ENCODE measurements around the gene LIG3. TPM values are rescaled to one million over a fixed set of nuclear protein-coding genes. Genes with fewer than 3 reads are reported as not detected.

The LIG3 gene
- total and polyA plus RNA-seq, 2 experiments from 2014 or later: 16.4 to 119 TPM

DNA sequence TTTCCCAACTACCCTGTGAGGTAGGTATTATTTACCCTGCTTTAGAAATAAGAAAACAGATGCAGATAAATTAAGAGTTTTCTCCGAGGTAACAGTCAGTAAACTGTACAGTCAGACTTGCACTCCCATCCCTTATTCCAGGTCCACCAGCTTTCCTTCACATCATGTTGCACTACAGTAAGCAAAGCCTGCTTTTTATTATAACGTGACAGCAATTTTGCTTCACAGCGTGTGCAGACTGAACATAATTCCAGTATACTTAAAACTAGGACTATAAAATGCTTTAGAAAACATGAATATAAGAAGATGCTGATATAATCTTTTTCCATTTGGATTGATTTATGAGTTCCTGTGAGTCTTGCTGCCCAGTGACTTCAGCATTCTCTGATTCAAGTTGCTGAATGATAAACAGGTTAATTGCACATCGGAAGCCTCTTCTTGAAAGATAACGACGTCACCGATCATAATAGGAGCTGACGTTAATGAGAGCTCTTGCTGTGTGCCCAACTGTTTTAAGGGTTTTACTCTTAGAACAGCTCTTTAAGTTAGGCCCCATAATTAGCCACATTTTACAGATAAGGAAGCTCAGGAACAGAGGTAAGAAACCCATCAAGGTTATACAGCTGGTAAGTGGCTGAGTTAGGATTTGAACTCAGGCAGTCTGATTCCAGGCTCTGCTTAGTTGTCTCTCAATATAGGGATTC lies 1.4 kb downstream of the LIG3 start:
- H2AFZ ChIP-seq: no peak overlapping the region
- no peaks in the 10 kb centered on the region for H3K9me3 Mint-ChIP-seq
- peaks cover 9% of the 10 kb centered on the region for H3K27me3 Mint-ChIP-seq (ENCODE audit: insufficient read depth, low read depth, poor library complexity)
- peak overlapping the region; percentile 98 for H3K27ac Mint-ChIP-seq
- H3K4me3 Mint-ChIP-seq: peak overlapping the region; percentile 93
- peaks cover 20% of the 10 kb centered on the region for H3K36me3 ChIP-seq (ENCODE audit: insufficient read depth)
- H3K79me2 ChIP-seq (replicated peaks; ENCODE audit: insufficient read depth): peaks cover 57% of the 10 kb centered on the region
- peaks cover 22% of the 10 kb centered on the region for H3K4me1 Mint-ChIP-seq
- H3K4me2 ChIP-seq: peak overlapping the region; percentile 85
- H3K4me1 ChIP-seq (ENCODE audit: insufficient read depth): peaks cover 11% of the 10 kb centered on the region; the same call in 1 of the 2 replicates
- no peaks in the 10 kb centered on the region for H3F3A ChIP-seq (replicated peaks; ENCODE audit: low read depth)
- H3K4me3 ChIP-seq: peak overlapping the region; percentile 66
- TF ChIP-seq ZNF114 (CRISPR knock-in tag; IDR thresholded peaks at IDR 0.05): no peak
- TF ChIP-seq, protein P1, sequence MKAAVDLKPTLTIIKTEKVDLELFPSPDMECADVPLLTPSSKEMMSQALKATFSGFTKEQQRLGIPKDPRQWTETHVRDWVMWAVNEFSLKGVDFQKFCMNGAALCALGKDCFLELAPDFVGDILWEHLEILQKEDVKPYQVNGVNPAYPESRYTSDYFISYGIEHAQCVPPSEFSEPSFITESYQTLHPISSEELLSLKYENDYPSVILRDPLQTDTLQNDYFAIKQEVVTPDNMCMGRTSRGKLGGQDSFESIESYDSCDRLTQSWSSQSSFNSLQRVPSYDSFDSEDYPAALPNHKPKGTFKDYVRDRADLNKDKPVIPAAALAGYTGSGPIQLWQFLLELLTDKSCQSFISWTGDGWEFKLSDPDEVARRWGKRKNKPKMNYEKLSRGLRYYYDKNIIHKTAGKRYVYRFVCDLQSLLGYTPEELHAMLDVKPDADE (IDR thresholded peaks at IDR 0.05): no peak
- TF ChIP-seq NANOG (IDR thresholded peaks at IDR 0.05; ENCODE audit: borderline replicate concordance): no peak
- TF ChIP-seq CREB1 (CRISPR knock-in tag; IDR thresholded peaks at IDR 0.05; ENCODE audit: low read depth): no peak
- peaks cover 41% of the 10 kb centered on the region for H3K36me3 Mint-ChIP-seq (ENCODE audit: low read depth)
- no peak for DNase-seq (ENCODE audit: low spot score)
- peaks cover 15% of the 10 kb centered on the region; the same call in 1 of the 2 replicates for H4K20me1 ChIP-seq (replicated peaks; ENCODE audit: insufficient read depth)
- H3K27me3 ChIP-seq (ENCODE audit: insufficient read depth): no peaks in the 10 kb centered on the region
- no peak for ATAC-seq
- H3K27ac ChIP-seq (ENCODE audit: low read depth): peak overlapping the region; percentile 48; the same call in 1 of the 2 replicates
- no peaks in the 10 kb centered on the region for H3K9me2 ChIP-seq (ENCODE audit: insufficient read depth)

DNA sequence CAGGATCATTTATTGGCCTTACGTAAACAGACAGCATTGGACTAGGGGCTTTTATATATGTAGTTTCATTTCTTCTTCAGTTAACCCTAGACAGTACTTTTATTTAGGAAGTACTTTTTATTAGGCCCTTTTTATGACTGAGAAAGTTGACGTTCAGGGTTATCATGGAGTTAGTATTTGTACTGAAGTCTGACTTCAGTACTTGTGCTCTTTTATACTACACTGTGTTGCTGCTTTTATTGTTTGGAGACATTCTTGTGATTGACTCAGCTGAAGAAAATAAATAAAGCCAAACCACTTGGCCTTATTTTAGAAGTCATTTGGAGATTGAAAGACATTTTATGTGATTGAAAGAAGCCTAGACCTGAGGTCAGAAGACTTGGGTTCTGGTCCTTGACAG lies 6.9 kb downstream of the LIG3 start:
- peaks cover 6% of the 10 kb centered on the region; the same call in 2 of the 3 replicates for H3K4me1 Mint-ChIP-seq
- H3K36me3 Mint-ChIP-seq (ENCODE audit: low read depth): peaks cover 91% of the 10 kb centered on the region
- no peaks in the 10 kb centered on the region for H3F3A ChIP-seq (replicated peaks; ENCODE audit: low read depth)
- TF ChIP-seq EZH2 (IDR thresholded peaks at IDR 0.05; ENCODE audit: low read depth, unreplicated experiment) (no peak), JUNB (IDR thresholded peaks at IDR 0.05; ENCODE audit: unreplicated experiment) (no peak), STAT1 (IDR thresholded peaks at IDR 0.05; ENCODE audit: unreplicated experiment) (no peak), NANOG (IDR thresholded peaks at IDR 0.05; ENCODE audit: borderline replicate concordance) (no peak), POLR2AphosphoS5 (IDR thresholded peaks at IDR 0.05; ENCODE audit: low read depth) (no peak), ZNF114 (CRISPR knock-in tag; IDR thresholded peaks at IDR 0.05) (no peak), CREB1 (CRISPR knock-in tag; IDR thresholded peaks at IDR 0.05; ENCODE audit: low read depth) (no peak)
- TF ChIP-seq, protein P2, sequence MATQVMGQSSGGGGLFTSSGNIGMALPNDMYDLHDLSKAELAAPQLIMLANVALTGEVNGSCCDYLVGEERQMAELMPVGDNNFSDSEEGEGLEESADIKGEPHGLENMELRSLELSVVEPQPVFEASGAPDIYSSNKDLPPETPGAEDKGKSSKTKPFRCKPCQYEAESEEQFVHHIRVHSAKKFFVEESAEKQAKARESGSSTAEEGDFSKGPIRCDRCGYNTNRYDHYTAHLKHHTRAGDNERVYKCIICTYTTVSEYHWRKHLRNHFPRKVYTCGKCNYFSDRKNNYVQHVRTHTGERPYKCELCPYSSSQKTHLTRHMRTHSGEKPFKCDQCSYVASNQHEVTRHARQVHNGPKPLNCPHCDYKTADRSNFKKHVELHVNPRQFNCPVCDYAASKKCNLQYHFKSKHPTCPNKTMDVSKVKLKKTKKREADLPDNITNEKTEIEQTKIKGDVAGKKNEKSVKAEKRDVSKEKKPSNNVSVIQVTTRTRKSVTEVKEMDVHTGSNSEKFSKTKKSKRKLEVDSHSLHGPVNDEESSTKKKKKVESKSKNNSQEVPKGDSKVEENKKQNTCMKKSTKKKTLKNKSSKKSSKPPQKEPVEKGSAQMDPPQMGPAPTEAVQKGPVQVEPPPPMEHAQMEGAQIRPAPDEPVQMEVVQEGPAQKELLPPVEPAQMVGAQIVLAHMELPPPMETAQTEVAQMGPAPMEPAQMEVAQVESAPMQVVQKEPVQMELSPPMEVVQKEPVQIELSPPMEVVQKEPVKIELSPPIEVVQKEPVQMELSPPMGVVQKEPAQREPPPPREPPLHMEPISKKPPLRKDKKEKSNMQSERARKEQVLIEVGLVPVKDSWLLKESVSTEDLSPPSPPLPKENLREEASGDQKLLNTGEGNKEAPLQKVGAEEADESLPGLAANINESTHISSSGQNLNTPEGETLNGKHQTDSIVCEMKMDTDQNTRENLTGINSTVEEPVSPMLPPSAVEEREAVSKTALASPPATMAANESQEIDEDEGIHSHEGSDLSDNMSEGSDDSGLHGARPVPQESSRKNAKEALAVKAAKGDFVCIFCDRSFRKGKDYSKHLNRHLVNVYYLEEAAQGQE (IDR thresholded peaks at IDR 0.05; ENCODE audit: unreplicated experiment): no peak
- TF ChIP-seq, protein P3, sequence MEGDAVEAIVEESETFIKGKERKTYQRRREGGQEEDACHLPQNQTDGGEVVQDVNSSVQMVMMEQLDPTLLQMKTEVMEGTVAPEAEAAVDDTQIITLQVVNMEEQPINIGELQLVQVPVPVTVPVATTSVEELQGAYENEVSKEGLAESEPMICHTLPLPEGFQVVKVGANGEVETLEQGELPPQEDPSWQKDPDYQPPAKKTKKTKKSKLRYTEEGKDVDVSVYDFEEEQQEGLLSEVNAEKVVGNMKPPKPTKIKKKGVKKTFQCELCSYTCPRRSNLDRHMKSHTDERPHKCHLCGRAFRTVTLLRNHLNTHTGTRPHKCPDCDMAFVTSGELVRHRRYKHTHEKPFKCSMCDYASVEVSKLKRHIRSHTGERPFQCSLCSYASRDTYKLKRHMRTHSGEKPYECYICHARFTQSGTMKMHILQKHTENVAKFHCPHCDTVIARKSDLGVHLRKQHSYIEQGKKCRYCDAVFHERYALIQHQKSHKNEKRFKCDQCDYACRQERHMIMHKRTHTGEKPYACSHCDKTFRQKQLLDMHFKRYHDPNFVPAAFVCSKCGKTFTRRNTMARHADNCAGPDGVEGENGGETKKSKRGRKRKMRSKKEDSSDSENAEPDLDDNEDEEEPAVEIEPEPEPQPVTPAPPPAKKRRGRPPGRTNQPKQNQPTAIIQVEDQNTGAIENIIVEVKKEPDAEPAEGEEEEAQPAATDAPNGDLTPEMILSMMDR (conservative IDR thresholded peaks at IDR 0.05; ENCODE audit: low read depth in 2 of 2): no peak
- TF ChIP-seq, protein P1 (IDR thresholded peaks at IDR 0.05): no peak
- no peaks in the 10 kb centered on the region for H3K9me2 ChIP-seq (ENCODE audit: insufficient read depth)
- no peak overlapping the region for H2AFZ ChIP-seq
- H3K4me3 ChIP-seq: no peak overlapping the region
- H3K4me1 ChIP-seq (ENCODE audit: insufficient read depth): no peaks in the 10 kb centered on the region
- H3K9me3 Mint-ChIP-seq: no peaks in the 10 kb centered on the region
- peaks cover 54% of the 10 kb centered on the region for H3K79me2 ChIP-seq (replicated peaks; ENCODE audit: insufficient read depth)
- no peaks in the 10 kb centered on the region for H3K27me3 ChIP-seq (ENCODE audit: insufficient read depth)
- no peak overlapping the region for H3K27ac Mint-ChIP-seq
- ATAC-seq (no peak), DNase-seq (ENCODE audit: low spot score) (no peak)
- H4K20me1 ChIP-seq (replicated peaks; ENCODE audit: insufficient read depth): peaks cover 36% of the 10 kb centered on the region
- H3K4me2 ChIP-seq: no peak overlapping the region
- peaks cover 1% of the 10 kb centered on the region for H3K27me3 Mint-ChIP-seq (ENCODE audit: insufficient read depth, low read depth, poor library complexity)
- H3K4me3 Mint-ChIP-seq: no peak overlapping the region
- H3K36me3 ChIP-seq (ENCODE audit: insufficient read depth): peaks cover 61% of the 10 kb centered on the region
- no peak overlapping the region for H3K27ac ChIP-seq (ENCODE audit: low read depth)
